Gastroesophageal sphincter (tissue), 3 donors: ENCODE results near the gene NAALADL1.

ENCODE experiments used
- EP300 ChIP-seq: sonication (generic); formaldehyde crosslinking; IDR thresholded peaks from one replicate; pipeline ENCODE4 v1.6.1; 2017; ENCODE audit warnings: antibody characterized with exemption, mild to moderate bottlenecking
- POLR2A ChIP-seq, 2 donors: fragments of 450-650 bp; IDR thresholded peaks; one replicate each; pipeline ENCODE4 v1.6.1; 2017; ENCODE audit warnings: antibody characterized with exemption in 2 of 2, mild to moderate bottlenecking in 2 of 2, moderate library complexity in 1 of 2
- POLR2AphosphoS5 ChIP-seq: sonication (generic); formaldehyde crosslinking; IDR thresholded peaks from one replicate; pipeline ENCODE4 v1.6.1; 2017; ENCODE audit warnings: antibody characterized with exemption
- TF ChIP-seq, protein P1 (sequence below), 4 experiments: fragments of 200-600 bp in 2 of 4; fragments of 450-650 bp in 2 of 4; sonication (generic) in 1 of 4; IDR thresholded peaks; one replicate each; pipeline ENCODE4 v1.5.1; 2017 to 2019; ENCODE audit warnings: antibody characterized with exemption in 4 of 4, mild to moderate bottlenecking in 2 of 4, moderate library complexity in 2 of 4

GRCh38 chr11:64996710-64997380 lies 61.5 kb downstream of the NAALADL1 start, which contains the start of gene BATF2:
- TF ChIP-seq, protein P1, sequence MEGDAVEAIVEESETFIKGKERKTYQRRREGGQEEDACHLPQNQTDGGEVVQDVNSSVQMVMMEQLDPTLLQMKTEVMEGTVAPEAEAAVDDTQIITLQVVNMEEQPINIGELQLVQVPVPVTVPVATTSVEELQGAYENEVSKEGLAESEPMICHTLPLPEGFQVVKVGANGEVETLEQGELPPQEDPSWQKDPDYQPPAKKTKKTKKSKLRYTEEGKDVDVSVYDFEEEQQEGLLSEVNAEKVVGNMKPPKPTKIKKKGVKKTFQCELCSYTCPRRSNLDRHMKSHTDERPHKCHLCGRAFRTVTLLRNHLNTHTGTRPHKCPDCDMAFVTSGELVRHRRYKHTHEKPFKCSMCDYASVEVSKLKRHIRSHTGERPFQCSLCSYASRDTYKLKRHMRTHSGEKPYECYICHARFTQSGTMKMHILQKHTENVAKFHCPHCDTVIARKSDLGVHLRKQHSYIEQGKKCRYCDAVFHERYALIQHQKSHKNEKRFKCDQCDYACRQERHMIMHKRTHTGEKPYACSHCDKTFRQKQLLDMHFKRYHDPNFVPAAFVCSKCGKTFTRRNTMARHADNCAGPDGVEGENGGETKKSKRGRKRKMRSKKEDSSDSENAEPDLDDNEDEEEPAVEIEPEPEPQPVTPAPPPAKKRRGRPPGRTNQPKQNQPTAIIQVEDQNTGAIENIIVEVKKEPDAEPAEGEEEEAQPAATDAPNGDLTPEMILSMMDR (IDR thresholded peaks at IDR 0.05) = peak in 3 of 4 experiments; percentile 55 to 64 (median 62)
- peak; percentile 25 for TF ChIP-seq POLR2AphosphoS5
- TF ChIP-seq POLR2A (IDR thresholded peaks at IDR 0.05) = no peak
- no peak for TF ChIP-seq EP300
